Urinary bladder (tissue), 4 donors: Measurements from ENCODE around the gene CPED1. TPM values are rescaled to one million over a fixed set of nuclear protein-coding genes. Genes with fewer than 3 reads are reported as not detected.
A peak's percentile ranks its signal among the peaks of the same experiment; 100 is the strongest.
"Not testable (repeated sequence)": the region's sequence is repeated elsewhere in the genome, so short reads cannot be mapped to it uniquely, and the experiment has no call there.

Experiments used
- DNase-seq: peaks from one replicate; pipeline ENCODE4 v3.0.0-alpha.2; 2015; ENCODE audit errors: extremely low spot score
- H3K27ac ChIP-seq: one replicate; pipeline ENCODE4 v1.5.1; 2013; ENCODE audit warnings: low read depth, mild to moderate bottlenecking, moderate library complexity
- H3K36me3 ChIP-seq: one replicate; pipeline ENCODE4 v1.6.1; 2013; ENCODE audit warnings: mild to moderate bottlenecking, moderate library complexity; ENCODE audit not compliant: insufficient read depth
- H3K4me1 ChIP-seq: one replicate; pipeline ENCODE4 v1.6.1; 2013; ENCODE audit warnings: mild to moderate bottlenecking, moderate library complexity; ENCODE audit not compliant: insufficient read depth
- H3K4me3 ChIP-seq: one replicate; pipeline ENCODE4 v1.5.1; 2013; ENCODE audit warnings: low read depth, low read length
- WGBS: extraction: QIAGEN DNeasy Blood & Tissue Kit; methylation state at CpG from one replicate; pipeline ENCODE4 v1.1.7; 2013; 5-methylcytosine and 5-hydroxymethylcytosine counted together
- polyA plus RNA-seq: library from polyadenylated mRNA; stranded (reverse); fragments of 200-250 nt; gene quantifications from one replicate; pipeline ENCODE4 v1.2.3, GENCODE V29; 2013
- total RNA-seq: library from RNA; depleted of rRNA; stranded (reverse); fragments of >200 nt; gene quantifications from one replicate; pipeline ENCODE4 v1.2.3, GENCODE V29; 2014
- donor health status: healthy with polysubstance abuse.
- donor health status: healthy.

CPED1 gene
- total and polyA plus RNA-seq, 2 donors = 33.4 to 78.4 TPM

DNA sequence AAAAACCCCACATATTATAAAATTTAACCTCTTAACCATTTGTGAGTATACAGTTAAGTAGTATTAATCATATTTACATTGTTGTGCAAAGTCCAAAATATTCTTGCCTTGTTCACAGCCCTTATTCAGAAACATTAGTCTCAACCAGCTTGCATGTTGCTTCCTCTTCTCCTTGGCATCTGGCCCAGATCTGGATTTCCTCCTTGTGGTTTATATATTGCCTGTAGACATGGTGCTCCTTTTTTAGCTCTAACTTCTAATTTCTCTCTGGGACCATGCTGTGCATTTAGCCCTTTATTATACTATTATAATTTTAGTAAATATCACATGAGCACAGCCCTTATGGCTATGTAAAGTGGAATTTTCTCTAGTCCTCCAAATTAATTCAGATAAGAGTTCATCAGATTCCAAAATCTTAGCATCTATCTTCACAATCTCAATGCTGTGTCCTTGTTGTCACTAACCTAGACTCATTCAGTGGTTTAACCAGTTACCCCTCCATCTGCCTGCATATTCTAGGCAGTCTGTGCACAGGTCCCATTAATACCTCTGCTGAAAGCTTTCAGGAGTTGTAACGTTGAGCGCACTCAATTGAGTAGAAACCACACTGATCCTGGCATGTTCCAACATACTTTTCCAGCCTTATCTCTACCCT is 7.9 kb downstream of the CPED1 start:
- Histone ChIP-seq H3K36me3 (no peaks in the 10 kb centered on the region), H3K27ac (no peak overlapping the region), H3K4me3 (no peak overlapping the region), H3K4me1 (no peaks in the 10 kb centered on the region)
- WGBS = 71% methylated on average over 2 of the region's 2 CpGs
- DNase-seq = no peak

DNA sequence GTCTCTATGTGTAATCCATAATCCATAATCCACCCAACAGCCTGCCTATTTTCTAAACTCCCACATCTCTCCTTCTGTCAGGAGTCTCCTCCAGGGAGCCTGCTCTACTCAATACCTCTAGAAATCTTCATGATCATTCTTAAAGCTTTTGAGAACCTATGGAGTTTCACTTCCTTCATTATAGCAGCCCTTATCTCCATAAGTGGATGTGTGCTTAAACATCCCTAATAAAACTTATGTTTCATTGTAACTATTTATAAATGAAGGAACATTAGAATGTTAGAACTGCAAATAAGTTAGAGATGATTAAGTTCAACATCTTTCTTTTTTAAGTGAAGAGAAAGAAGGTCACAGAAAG is 8.5 kb downstream of the CPED1 start:
- Histone ChIP-seq H3K4me3 (no peak overlapping the region), H3K36me3 (no peaks in the 10 kb centered on the region), H3K4me1 (no peaks in the 10 kb centered on the region), H3K27ac (no peak overlapping the region)
- DNase-seq = no peak

DNA sequence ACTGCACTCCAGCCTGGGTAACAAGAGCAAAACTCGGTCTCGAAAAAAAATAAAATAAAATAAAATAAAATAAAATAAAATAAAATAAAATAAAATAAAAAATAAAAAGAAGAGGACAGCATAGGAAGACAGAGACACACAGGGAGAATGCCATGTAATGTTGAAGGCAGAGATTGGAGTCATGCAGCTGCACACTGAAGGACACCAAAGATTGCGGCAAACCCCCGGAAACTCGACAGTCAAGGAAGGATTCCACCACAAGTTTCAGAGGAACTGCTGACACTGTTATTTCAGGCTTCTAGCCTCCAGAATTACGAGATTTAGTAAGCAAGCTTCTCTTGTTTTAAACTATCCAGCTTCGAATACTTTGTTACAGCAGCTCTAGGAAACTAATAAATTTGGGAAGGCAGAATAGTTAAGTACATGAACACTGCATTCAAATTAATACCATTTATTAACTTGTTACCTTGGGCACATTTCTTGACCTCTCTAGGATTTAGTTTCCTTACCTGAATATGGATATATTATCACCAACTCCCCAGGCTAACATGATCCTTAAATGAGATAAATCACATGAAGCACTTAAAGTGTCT is 9.5 kb downstream of the CPED1 start:
- WGBS = 62% methylated on average over 7 of the region's 7 CpGs
- Histone ChIP-seq H3K36me3 (no peaks in the 10 kb centered on the region), H3K4me3 (no peak overlapping the region), H3K4me1 (no peaks in the 10 kb centered on the region), H3K27ac (no peak overlapping the region)
- DNase-seq = no peak

DNA sequence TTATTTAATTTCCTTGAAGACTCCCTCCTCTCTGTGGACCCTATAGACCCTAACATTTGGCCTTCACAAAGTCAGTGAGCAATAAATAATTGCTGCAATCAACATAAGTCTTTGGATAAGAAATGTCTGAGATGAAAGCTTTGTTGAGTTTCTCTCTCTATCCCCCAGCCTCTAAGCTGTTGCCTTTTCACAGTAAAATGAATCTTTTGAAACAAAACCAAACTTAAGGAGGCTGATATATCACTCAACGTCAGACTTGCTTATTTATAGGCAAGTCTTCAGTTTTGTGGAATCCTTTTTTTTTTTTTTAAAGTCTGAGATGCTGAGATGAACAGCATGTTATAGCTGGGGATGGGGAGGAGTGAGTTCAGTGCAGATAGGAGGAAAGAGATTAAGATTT is 10.0 kb downstream of the CPED1 start:
- Histone ChIP-seq H3K4me3 (no peak overlapping the region), H3K27ac (no peak overlapping the region), H3K4me1 (no peaks in the 10 kb centered on the region), H3K36me3 (no peaks in the 10 kb centered on the region)
- no peak for DNase-seq
- 43% methylated on average over 1 of the region's 1 CpG for WGBS

DNA sequence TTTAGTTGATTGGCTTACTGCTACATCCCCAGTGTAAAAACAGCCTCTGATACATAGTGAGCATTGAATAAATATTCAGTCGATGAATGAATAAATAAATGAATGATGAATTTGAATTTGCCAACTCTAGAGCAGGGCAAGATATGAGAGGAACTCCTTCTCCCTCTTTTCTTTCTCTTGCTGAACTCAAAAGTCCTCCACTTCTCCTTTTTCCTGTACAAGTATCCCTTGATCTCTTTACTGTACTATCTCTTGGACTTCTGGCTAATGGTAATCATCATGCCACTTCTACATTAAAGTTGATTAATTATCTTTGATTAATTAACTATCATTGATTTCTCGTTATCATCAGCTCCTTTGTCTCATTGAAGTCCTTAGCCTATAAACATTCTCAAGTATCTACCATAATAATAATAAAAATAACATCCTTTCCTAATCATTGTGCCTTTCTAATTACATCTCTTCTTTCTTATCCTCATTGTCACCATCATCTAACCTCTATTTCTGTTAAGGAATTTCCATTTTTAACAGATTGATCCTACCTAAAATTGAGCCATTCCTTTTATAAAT is 10.6 kb downstream of the CPED1 start:
- 62% methylated on average over 2 of the region's 2 CpGs for WGBS
- H3K27ac ChIP-seq = no peak overlapping the region
- no peak for DNase-seq
- H3K36me3 ChIP-seq = no peaks in the 10 kb centered on the region
- no peaks in the 10 kb centered on the region for H3K4me1 ChIP-seq
- H3K4me3 ChIP-seq = no peak overlapping the region

DNA sequence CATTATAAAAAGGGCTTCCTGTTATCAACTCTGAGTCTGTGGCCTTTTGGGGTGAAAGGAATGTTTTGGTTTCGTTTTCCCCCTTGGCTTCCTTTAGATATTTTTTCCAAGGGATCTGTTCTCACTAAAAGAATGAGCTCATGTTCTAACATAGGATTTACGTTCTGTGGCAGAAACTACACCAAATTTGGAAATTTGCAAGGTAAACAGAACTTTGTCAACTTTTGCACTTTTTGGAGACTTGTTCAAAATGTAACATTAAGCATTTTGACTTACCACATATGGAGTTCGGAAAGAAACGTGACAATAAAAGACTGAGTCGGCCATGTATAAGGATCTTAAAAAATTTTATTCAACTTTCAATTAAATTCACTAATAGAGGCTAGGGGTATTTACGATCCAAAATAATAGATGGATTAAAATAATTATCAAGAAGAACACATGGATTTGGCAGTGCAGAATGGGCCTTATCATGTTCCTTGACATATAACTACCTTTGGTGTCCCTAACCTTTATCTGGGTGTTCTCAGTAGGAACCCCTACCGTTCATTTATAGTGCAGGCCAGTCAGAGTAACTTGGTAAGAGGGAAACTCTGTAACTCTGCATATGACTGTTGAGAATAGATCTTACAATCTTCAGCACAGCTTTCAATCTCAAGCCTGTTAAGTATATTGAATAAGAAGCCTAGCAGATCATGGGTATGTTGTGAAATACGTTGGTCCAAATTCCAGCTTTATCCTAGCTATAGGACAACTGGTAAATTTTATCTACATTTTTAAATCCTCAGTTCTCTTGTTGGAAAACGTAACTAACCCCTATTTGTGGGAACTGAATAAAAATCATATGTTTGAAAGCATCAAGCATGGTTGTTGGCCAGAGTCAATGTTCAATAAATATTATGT is 11.8 kb downstream of the CPED1 start:
- H3K4me1 ChIP-seq = no peaks in the 10 kb centered on the region
- no peak for DNase-seq

DNA sequence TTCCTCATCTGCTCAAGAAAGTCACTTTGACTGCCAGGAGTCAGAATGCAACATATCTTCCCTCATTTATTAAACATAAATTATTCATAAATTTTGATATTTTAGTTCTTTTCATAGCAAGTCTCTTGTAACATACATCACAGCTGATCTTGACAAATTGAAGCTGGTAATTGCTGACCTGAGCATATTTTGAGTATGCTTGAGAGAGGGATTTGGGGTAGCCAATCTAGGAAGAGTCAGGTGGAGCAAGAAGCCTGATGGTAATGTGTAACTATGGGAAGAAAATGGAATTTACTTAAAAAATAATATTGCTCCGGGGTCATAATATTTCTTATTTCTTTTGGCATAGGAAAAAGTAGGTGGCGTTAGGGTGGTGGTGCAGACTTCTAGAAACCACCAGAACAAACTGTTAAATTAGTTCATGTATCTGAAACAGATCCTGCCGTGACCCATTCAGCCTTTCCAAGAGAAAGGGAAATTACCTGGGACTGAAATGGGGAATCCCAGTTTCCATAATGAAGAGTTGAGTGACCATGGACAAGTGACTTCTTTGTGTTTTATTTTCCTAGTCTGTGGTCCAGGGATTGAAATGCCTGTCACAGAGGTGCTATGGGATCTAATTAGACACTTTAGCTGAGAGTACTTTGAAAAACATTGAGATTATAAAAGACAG is 12.9 kb downstream of the CPED1 start:
- WGBS = 92% methylated on average over 3 of the region's 3 CpGs
- DNase-seq = no peak
- no peak overlapping the region for H3K27ac ChIP-seq

More for the DNA sequence above, 11.8 kb downstream of the CPED1 start:
- no peak overlapping the region for H3K4me3 ChIP-seq
- H3K36me3 ChIP-seq = no peaks in the 10 kb centered on the region
- no peak overlapping the region for H3K27ac ChIP-seq
- 35% methylated on average over 9 of the region's 9 CpGs for WGBS

DNA sequence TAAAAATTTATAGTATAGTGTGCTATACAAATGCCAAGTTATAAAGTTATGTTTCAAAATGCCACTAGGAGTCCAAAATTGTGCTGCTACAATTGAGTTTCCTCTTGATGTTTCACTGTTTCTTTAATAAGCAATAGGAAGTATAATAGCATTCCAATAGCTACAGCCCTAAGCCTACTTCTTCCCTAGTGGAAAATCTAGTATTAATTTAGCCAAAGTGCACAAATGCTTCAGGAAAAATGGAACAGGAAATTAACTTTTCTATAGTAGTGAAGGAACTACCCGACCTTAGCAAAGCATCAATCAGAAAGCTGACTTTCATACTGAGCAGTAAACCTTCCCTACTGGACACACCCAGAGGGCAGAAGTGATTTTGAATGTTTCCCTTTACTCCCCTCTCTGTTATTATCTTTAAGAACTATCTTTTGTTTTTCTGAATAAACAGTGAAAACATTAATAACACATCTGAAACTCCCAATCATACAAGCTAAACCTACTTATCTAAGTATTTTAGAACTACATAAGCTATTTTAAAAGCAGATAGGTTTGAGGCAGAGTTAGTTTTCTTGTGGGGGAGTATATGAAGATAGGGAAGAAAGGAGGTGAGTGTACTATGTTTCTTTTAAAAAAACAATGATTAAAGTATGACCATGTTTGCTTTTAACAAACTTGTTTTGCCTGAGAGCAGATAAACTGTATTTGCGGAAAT is 13.7 kb downstream of the CPED1 start:
- WGBS = 23% methylated on average over 2 of the region's 2 CpGs
- Histone ChIP-seq H3K27ac (peak overlapping the region; percentile 38), H3K36me3 (no peaks in the 10 kb centered on the region), H3K4me1 (no peaks in the 10 kb centered on the region), H3K4me3 (no peak overlapping the region)
- no peak for DNase-seq

More for the DNA sequence above, 12.9 kb downstream of the CPED1 start:
- Histone ChIP-seq H3K4me1 (no peaks in the 10 kb centered on the region), H3K4me3 (no peak overlapping the region), H3K36me3 (no peaks in the 10 kb centered on the region)

DNA sequence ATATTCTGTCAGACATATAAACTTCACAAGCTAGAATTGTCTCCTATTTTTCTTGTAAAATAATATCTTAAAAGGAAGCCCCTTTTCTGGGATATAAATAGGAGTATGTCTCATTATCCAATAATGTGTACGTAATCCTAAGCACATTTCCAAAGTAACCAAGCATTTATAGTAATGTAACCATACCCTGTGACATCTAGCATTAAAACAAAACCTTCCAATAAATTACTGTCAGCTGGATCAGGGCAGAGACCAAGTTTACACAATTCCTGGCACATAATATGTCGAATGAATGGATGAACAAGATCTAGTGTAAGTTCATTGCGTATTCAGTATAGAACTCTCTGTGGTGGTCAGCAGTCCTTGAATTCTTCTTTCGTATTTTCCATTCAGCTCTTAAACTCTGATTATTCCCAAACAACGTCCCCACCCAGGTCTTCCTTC is 14.3 kb downstream of the CPED1 start:
- 31% methylated on average over 5 of the region's 5 CpGs for WGBS
- no peaks in the 10 kb centered on the region for H3K36me3 ChIP-seq
- no peaks in the 10 kb centered on the region for H3K4me1 ChIP-seq
- no peak for DNase-seq
- no peak overlapping the region for H3K4me3 ChIP-seq
- H3K27ac ChIP-seq = no peak overlapping the region

DNA sequence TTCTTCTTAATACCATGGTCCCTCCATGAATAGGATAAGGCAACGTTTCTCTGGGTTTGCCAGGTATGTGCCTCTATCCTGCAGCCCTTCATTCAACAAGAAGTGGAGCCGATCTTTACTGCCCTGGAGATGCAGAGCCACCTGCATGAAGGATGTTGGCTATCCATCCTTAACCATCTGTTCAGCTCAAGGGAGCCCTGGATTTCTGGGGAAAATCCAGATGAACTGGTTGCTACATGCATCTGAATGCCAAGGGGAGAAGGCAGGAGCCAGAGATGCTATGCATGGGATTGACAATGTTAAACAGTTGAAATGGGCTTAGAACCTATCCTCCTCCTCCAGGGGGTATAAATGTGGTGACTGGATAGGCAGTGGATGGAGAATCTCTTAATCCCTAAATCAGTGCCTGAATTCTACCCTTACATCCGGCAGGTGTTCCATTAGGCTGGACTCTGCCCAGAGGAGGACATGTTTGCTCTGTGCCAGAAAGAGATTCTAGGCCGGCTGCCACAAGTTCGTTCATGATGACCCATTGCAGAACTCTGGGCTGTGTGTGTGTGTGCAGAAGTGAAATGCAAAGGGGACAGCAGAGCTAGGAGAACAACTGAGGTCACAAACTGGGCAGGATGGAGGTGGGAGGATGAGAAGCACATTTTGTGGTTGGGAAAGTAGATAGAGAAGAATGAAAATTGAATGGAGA is 15.6 kb downstream of the CPED1 start:
- 58% methylated on average over 5 of the region's 5 CpGs for WGBS
- Histone ChIP-seq H3K4me3 (no peak overlapping the region), H3K27ac (no peak overlapping the region), H3K4me1 (no peaks in the 10 kb centered on the region), H3K36me3 (no peaks in the 10 kb centered on the region)
- DNase-seq = no peak

DNA sequence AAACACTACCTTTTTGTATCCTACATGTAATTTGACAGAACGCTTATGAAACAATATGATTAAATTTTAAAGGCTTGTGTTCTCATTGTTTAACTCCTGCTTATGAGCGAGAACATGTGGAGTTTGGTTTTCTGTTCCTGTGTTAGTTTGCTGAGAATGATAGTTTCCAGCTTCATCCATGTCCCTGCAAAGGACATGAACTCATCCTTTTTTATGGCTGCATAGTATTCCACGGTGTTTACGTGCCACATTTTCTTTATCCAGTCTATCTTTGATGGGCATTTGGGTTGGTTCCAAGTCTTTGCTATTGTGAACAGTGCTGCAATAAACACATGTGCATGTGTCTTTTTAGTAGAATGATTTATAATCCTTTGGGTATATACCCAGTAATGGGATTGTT is 16.5 kb downstream of the CPED1 start:
- not testable (repeated sequence) for H3K4me3 ChIP-seq, H3K4me1 ChIP-seq, H3K27ac ChIP-seq, H3K36me3 ChIP-seq, DNase-seq
- 93% methylated on average over 4 of the region's 4 CpGs for WGBS

DNA sequence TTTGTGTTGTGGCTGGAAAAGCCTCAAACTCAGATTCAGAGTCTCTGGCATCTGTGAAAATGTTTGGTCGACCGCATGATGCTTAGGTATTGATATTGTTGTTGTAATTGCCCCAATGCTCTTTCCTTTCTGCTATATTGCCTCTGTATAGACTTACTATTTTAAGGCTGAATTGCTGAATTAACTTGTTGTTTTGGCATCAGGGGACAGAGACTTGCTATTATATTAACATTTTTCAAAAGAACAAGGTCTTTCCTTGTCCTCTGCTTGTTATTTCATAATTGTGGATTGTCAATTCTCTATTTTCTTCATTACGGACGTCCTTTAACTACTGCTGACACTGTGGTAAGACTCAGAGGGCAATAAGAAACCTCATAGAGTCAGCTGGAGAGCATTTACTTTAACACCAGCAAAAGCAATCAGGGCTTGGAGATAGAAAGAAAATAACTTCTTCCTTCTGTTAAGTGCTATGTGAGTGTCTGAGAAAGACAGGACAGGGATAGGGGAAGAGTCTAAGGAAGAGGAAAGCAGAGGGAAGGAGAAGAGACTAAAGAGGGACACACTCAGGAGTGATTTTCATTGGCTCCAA is 17.6 kb downstream of the CPED1 start:
- WGBS = 62% methylated on average over 4 of the region's 4 CpGs
- DNase-seq = no peak
- Histone ChIP-seq H3K27ac (peak overlapping the region; percentile 5), H3K4me1 (no peaks in the 10 kb centered on the region), H3K36me3 (no peaks in the 10 kb centered on the region), H3K4me3 (no peak overlapping the region)
